GM12801 (cell line): ENCODE results near the gene AJUBA.

Experiments used
- TF ChIP-seq, protein P1 (sequence below): IDR thresholded peaks from one replicate; pipeline ENCODE4 v1.5.1; 2011; ENCODE audit warnings: control low read depth; ENCODE audit not compliant: insufficient read length; ENCODE audit errors: extremely low read depth

Gene AJUBA

DNA sequence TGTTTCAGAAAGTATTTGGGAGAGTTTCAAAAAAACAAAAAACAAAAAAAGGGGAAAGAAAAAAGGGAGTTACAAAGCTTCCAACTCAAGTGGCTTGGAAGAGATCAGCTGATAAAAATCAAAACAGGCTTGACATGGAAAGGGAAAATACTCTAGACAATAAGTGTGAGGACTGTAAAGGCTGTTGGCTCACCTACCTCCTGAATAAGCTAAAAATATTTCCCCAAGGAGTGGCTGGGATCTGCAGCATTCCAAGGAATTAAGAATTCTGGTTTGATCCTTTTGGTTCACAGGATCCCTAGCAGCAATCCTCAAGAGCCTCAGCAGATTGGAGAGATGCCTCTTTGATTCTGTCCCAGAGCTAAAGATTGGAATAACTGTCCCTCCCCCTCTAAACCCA is 11.2 kb upstream of the AJUBA start:
- TF ChIP-seq, protein P1, sequence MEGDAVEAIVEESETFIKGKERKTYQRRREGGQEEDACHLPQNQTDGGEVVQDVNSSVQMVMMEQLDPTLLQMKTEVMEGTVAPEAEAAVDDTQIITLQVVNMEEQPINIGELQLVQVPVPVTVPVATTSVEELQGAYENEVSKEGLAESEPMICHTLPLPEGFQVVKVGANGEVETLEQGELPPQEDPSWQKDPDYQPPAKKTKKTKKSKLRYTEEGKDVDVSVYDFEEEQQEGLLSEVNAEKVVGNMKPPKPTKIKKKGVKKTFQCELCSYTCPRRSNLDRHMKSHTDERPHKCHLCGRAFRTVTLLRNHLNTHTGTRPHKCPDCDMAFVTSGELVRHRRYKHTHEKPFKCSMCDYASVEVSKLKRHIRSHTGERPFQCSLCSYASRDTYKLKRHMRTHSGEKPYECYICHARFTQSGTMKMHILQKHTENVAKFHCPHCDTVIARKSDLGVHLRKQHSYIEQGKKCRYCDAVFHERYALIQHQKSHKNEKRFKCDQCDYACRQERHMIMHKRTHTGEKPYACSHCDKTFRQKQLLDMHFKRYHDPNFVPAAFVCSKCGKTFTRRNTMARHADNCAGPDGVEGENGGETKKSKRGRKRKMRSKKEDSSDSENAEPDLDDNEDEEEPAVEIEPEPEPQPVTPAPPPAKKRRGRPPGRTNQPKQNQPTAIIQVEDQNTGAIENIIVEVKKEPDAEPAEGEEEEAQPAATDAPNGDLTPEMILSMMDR: no peak

DNA sequence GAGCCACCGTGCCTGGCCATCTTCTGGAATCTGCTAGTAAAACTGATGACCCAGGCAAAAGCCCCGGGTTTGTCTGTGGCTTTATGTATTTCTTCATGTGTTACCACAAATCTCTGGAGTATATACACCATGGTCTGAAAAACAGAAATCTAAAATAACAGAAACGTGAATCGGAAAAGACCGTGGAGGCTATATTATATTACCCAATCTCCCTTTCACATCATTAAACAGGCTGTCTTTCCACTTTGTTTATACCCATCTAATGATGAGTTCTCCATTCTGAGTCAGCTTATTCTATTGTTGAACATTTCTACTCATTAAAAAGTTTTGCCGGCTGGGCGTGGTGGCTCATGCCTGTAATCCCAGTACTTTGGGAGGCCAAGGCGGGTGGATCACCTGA is 9.5 kb upstream of the AJUBA start:
- TF ChIP-seq, protein P1: no peak

DNA sequence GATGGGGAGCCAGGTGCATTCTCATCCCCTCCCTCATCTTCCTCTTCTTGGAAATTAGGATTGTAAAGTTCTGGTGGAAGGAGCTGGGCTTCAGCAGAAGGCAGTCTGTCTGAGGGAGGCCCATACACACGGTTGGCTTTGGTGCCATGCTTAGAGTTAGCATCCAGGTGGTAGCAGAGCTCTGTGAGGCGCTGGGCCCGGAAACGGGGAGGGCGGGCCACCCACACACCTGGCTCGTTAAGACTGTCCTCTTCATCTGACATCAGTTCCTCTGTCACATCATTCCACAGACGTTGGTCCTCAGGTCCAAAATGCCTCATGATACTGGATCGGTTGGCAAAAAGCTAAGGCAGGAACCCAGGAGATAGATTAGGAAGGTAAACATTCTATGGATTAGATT is 4.9 kb upstream of the AJUBA start:
- TF ChIP-seq, protein P1: no peak

DNA sequence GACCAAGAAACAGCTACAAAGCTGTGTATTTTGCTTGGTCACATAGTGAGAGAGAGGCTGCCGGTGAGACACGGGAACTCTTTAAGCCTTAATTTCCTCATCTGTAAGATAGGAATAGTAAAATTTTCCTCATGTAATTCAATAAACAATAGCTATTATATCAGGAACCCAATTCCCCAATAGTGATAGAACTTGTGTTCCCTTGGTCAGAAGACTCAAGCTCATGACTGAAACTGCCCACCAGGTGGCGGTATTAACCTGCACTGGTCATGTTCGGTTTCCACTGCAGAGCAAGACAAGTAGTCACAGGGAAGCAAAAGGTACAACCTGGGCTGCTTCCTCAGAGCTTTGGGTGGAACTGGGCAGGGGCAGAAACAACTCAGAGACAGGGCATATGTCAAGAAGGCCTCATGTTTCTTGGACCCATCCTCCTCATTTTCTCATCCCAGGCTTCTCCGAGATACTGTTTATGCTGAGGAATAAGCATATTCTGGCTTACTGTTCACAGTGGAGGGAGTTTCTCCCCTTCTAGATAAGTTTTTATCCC is 4.2 kb upstream of the AJUBA start:
- TF ChIP-seq, protein P1: peak; percentile 74

DNA sequence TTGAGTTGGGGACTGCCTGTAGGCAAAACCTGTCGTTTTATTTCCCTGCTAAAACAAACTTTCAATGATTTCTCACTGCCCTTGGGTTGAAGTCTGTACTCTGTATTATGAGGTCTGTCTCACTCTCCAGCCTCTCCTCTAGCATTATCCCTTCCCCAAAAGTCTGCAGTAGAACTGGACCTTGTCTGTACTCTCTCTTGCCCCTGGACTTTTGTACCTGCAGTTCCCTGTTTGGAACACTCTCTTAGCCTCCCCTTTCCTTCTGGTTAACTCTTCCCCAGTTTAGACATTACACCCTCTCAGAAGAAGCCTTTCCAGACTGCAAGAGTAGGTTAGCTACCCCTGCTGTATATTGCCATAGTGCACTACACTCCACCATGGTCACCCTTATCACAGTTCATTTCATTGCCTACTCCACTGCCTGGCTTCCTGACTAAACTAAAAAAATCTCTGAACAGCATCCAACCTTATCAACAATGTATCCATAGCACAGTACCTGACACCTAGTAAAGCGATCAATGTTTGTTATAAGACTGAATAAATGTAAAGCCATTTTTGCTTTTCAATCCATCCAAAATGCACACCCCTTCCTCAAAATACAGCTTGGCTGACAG is 3.6 kb upstream of the AJUBA start:
- TF ChIP-seq, protein P1: no peak

DNA sequence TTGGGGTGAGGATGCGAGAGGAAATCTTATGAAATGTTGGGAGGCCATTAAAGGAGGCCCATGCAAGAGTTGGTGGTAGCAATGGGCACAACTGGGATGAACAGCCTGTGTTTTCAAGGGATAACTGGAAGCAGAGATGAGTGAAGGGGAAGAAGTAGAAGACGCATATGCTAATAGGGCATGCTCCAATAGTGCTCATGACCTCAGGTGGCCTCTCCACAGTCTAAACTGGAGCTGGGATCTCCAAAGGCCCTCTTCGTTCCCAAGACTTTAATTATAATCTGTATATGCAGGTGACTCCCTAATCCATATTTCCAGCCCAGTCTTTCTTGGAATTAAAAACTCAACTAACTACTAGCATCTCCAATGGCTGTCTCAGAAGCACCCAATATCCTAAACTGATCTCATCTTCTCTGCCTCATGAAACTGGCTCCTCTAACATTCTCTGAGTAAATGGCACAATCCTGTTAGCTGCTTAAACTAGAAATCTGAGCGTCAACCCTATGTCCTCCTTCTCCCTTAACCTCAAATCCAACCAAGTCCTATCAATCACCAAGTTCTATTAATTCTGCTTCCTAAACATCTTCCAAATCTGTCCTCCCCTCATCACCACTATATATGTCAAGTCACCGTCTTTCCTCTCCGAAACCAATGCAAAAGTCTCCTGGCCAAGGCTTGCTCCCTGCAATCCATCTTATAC is 2.8 kb upstream of the AJUBA start:
- TF ChIP-seq, protein P1: no peak

DNA sequence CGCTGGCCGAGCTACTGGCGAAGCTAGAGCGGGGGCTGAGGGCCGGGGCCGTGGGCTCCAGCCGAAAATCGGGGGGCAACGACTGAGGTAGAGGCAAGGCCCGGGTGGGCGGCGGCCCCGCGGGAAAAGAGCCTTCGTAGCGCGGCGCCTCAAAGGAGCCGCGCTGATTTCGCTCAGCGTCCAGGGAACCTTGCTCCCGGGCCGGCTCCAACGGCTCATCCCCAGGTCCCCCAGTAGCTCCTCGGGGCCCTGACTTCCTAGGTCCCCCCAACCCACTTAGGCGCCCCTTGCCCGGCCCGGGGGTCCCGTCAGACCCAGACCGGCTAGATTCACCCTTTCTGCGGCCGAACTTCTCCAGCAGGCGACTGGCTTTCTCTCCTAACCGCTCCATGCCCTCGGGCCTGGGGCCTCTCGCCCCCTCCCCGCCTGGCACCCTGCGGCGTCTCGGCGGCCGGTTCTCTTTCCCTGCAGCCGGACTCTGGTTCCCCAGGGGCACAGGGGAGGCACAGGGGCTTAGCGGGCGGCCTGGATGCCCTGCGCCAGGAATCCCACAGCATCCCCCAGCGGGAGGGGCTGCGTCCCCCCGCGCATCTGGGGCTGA is 375 bp downstream of the AJUBA start:
- TF ChIP-seq, protein P1: no peak
